IPS DF 4.7 (cell line): ENCODE results near the gene ABR.
"Not testable (repeated sequence)": the region's sequence is repeated elsewhere in the genome, so short reads cannot be mapped to it uniquely, and the experiment has no call there.

Experiments used
- DNase-seq: peaks from one replicate; pipeline ENCODE4 v3.0.0-alpha.2; 2013; ENCODE audit warnings: low spot score; ENCODE audit errors: extremely low read depth

Gene ABR

GRCh38 chr17:1174263-1174880 is 5.4 kb downstream of the ABR start:
- no peak for DNase-seq

GRCh38 chr17:1173432-1174262 is 6.1 kb downstream of the ABR start:
- DNase-seq, result no peak

- no peak for DNase-seq
These were observed 7.8 kb downstream of the ABR start for GRCh38 chr17:1171953-1172352.

GRCh38 chr17:1170739-1171138 is 9.0 kb downstream of the ABR start:
- DNase-seq, result no peak

- no peak for DNase-seq
These were observed 9.9 kb downstream of the ABR start for GRCh38 chr17:1169929-1170312.

- DNase-seq, result no peak
These were observed 10.4 kb downstream of the ABR start for GRCh38 chr17:1169221-1169928.

GRCh38 chr17:1168533-1169220 is 11.1 kb downstream of the ABR start:
- DNase-seq, result no peak

- DNase-seq, result no peak
These were observed 13.5 kb downstream of the ABR start for GRCh38 chr17:1166276-1166675.

- no peak for DNase-seq
These were observed 13.9 kb downstream of the ABR start for GRCh38 chr17:1165836-1166235.

GRCh38 chr17:1164935-1165556 is 14.7 kb downstream of the ABR start:
- no peak for DNase-seq

- no peak for DNase-seq
These were observed 17.5 kb downstream of the ABR start for GRCh38 chr17:1162116-1162855.

- DNase-seq, result no peak
These were observed 19.0 kb downstream of the ABR start for GRCh38 chr17:1160591-1161390.

GRCh38 chr17:1159431-1160180 is 20.2 kb downstream of the ABR start:
- DNase-seq, result no peak

- DNase-seq, result no peak
These were observed 20.9 kb downstream of the ABR start for GRCh38 chr17:1158879-1159278.

- DNase-seq, result no peak
These were observed 22.9 kb downstream of the ABR start for GRCh38 chr17:1156864-1157263.

GRCh38 chr17:1154704-1155103 is 25.1 kb downstream of the ABR start:
- DNase-seq, result no peak

- no peak for DNase-seq
These were observed 25.8 kb downstream of the ABR start for GRCh38 chr17:1153795-1154546.

- DNase-seq, result not testable (repeated sequence)
These were observed 27.2 kb downstream of the ABR start for GRCh38 chr17:1152582-1152981.
